SU-DHL-6 (cell line): ENCODE data around the gene ZNF28.
"Not testable (repeated sequence)": the region's sequence is repeated elsewhere in the genome, so short reads cannot be mapped to it uniquely, and the experiment has no call there.

Experiments used
- EZH2phosphoT487 ChIP-seq: fragments of 200-600 bp; sonication (generic), shearing (Covaris generic); conservative IDR thresholded peaks from 2 replicates; pipeline ENCODE4 v1.6.1; 2018; ENCODE audit warnings: mild to moderate bottlenecking, antibody characterized with exemption, low read length, moderate library complexity, mixed read lengths
- TF ChIP-seq, protein P1 (sequence below): fragments of 200-600 bp; sonication (generic); IDR thresholded peaks from one replicate; pipeline ENCODE4 v1.5.1; 2017; ENCODE audit warnings: antibody characterized with exemption, mild to moderate bottlenecking, low read length, moderate library complexity; ENCODE audit not compliant: insufficient read depth, poor library complexity, severe bottlenecking

DNA sequence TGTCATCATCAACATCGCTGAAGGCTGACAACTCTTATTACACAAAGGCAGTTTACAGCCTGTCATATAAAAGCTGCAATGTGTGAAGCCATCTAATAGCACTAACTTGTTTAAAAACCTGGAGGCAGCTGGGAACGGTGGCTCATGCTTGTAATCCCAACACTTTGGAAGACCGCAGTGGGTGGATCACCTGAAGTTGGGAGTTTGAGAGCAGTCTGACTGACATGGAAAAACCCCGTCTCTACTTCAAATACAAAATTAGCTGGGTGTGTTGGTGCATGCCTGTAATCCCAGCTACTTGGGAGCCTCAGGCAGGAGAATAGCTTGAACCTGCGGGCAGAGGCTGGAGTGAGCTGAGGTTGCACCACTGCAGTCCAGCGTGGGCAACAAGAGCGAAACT lies 8.4 kb upstream of the ZNF28 start:
- TF ChIP-seq, protein P1, sequence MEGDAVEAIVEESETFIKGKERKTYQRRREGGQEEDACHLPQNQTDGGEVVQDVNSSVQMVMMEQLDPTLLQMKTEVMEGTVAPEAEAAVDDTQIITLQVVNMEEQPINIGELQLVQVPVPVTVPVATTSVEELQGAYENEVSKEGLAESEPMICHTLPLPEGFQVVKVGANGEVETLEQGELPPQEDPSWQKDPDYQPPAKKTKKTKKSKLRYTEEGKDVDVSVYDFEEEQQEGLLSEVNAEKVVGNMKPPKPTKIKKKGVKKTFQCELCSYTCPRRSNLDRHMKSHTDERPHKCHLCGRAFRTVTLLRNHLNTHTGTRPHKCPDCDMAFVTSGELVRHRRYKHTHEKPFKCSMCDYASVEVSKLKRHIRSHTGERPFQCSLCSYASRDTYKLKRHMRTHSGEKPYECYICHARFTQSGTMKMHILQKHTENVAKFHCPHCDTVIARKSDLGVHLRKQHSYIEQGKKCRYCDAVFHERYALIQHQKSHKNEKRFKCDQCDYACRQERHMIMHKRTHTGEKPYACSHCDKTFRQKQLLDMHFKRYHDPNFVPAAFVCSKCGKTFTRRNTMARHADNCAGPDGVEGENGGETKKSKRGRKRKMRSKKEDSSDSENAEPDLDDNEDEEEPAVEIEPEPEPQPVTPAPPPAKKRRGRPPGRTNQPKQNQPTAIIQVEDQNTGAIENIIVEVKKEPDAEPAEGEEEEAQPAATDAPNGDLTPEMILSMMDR: not testable (repeated sequence)
- not testable (repeated sequence) for TF ChIP-seq EZH2phosphoT487
